HepG2 (cell line): ENCODE data around the gene HSPA1L. TPM values are rescaled to one million over a fixed set of nuclear protein-coding genes. Genes with fewer than 3 reads are reported as not detected.

ENCODE experiments used
- ATAC-seq: fragments of 200-7000 bp; cut with Tn5 transposase; 3 replicates; pipeline ENCODE4 v1.9.1; 2020; ENCODE audit warnings: mild to moderate bottlenecking, moderate library complexity
- BruUV-seq: library from RNA; stranded (reverse); fragments of 400-500 nt; replicated peaks from 2 replicates; lab custom pipeline; 2021; lab: Mats Ljungman, UMichigan
- CTCF ChIA-PET: fragments of 300-600 bp; formaldehyde crosslinking; extraction: SDS; loops from one replicate; lab custom pipeline; 2021; ENCODE audit warnings: low total read pairs, inconsistent platforms, low intra/inter-chr PET ratio; lab: Yijun Ruan, JAX
- POLR2A ChIA-PET: fragments of 350-600 bp; sonication (Branson Sonifier 250); formaldehyde crosslinking; loops from one replicate; lab custom pipeline; 2020; ENCODE audit warnings: antibody characterized with exemption, inconsistent platforms; lab: Yijun Ruan, JAX
- DNase-seq: peaks from one replicate; pipeline ENCODE4 v3.0.0-alpha.2; 2015; ENCODE audit warnings: low spot score
- FAIRE-seq: peaks from 3 replicates; lab custom pipeline; 2011; peaks lifted over from hg19 to GRCh38; lab: Jason Lieb, UNC
- H2AFZ ChIP-seq: one replicate; pipeline ENCODE4 v1.6.1; 2011; ENCODE audit warnings: low read length, inconsistent platforms
- H3K27ac ChIP-seq: fragments of 300-600 bp; 3 replicates; pipeline ENCODE4 v1.8.0; 2011; ENCODE audit warnings: mixed run types, mild to moderate bottlenecking, mixed read lengths, low read length, inconsistent platforms; ENCODE audit not compliant: insufficient read depth; ENCODE audit errors: extremely low read length
- H3K27me3 ChIP-seq, 2 experiments: fragments of 200-600 bp in 1 of 2; 2 replicates in 1 of 2; 3 replicates in 1 of 2; pipeline versions ENCODE4 v1.6.0 to v1.8.0; 2011; ENCODE audit warnings: low read length in 2 of 2, mild to moderate bottlenecking in 2 of 2, moderate library complexity in 2 of 2, inconsistent platforms in 1 of 2; ENCODE audit not compliant: insufficient read depth in 2 of 2, control insufficient read depth in 1 of 2
- H3K36me3 ChIP-seq, 2 experiments: fragments of 200-600 bp in 1 of 2; replicated peaks in 1 of 2; 2 replicates in 1 of 2; 3 replicates in 1 of 2; pipeline versions ENCODE4 v1.5.1 to v1.8.0; 2011; ENCODE audit warnings: low read length in 2 of 2, inconsistent platforms in 1 of 2; ENCODE audit not compliant: insufficient read depth in 2 of 2, control insufficient read depth in 1 of 2
- H3K4me1 ChIP-seq: 2 replicates; pipeline ENCODE4 v1.5.1; 2012; ENCODE audit warnings: low read length, inconsistent platforms; ENCODE audit not compliant: insufficient read depth
- H3K4me2 ChIP-seq: 2 replicates; pipeline ENCODE4 v1.6.0; 2011; ENCODE audit warnings: low read depth, low read length, inconsistent platforms
- H3K4me3 ChIP-seq, 3 experiments: fragments of 200-600 bp in 1 of 3; sonication (generic), shearing (Covaris generic) in 1 of 3; replicated peaks in 1 of 3; 2 replicates each; pipeline ENCODE4 v1.5.1; 2011 to 2016; ENCODE audit warnings: low read length in 3 of 3, inconsistent platforms in 2 of 3, low read depth in 2 of 3, mild to moderate bottlenecking in 2 of 3, control low read depth in 1 of 3, mixed read lengths in 1 of 3; ENCODE audit not compliant: insufficient read depth in 1 of 3
- H3K79me2 ChIP-seq: one replicate; pipeline ENCODE4 v1.6.1; 2011; ENCODE audit warnings: low read length, inconsistent platforms; ENCODE audit not compliant: insufficient read depth
- H3K9ac ChIP-seq: 2 replicates; pipeline ENCODE4 v1.6.0; 2011; ENCODE audit warnings: mild to moderate bottlenecking, low read depth, low read length, inconsistent platforms; ENCODE audit not compliant: insufficient read depth
- H3K9me3 ChIP-seq: 2 replicates; pipeline ENCODE4 v1.5.1; 2012; ENCODE audit warnings: mild to moderate bottlenecking, low read length
- H4K20me1 ChIP-seq: 2 replicates; pipeline ENCODE4 v1.6.0; 2011; ENCODE audit warnings: inconsistent platforms, mild to moderate bottlenecking, low read length, moderate library complexity; ENCODE audit not compliant: insufficient read depth
- BORCS8-MEF2B ChIP-seq: sonication (generic); formaldehyde crosslinking; IDR thresholded peaks from 2 replicates; pipeline ENCODE4 v1.8.0; 2022; ENCODE audit warnings: mild to moderate bottlenecking, missing genetic modification reagents
- ETV6 ChIP-seq: sonication (generic); formaldehyde crosslinking; conservative IDR thresholded peaks from 2 replicates; pipeline ENCODE4 v1.4.0; 2020; ENCODE audit warnings: missing genetic modification reagents
- KMT2A ChIP-seq: sonication (generic); formaldehyde crosslinking; IDR thresholded peaks from 2 replicates; pipeline ENCODE4 v1.4.0; 2020; ENCODE audit warnings: missing genetic modification reagents
- PHB2 ChIP-seq: fragments of 450-650 bp; IDR thresholded peaks from 2 replicates; pipeline ENCODE4 v1.6.1; 2018; ENCODE audit not compliant: partially characterized antibody
- ZKSCAN1 ChIP-seq: fragments of 150-350 bp; IDR thresholded peaks from 2 replicates; pipeline ENCODE4 v1.6.1; 2014; ENCODE audit warnings: low read length
- ZNF205 ChIP-seq: IDR thresholded peaks from 2 replicates; pipeline ENCODE4 v1.6.1; 2018; ENCODE audit warnings: missing biosample characterization, missing genetic modification reagents
- ZNF318 ChIP-seq: sonication (generic); formaldehyde crosslinking; IDR thresholded peaks from 2 replicates; pipeline ENCODE4 v1.4.0; 2020; ENCODE audit warnings: mild to moderate bottlenecking, missing genetic modification reagents
- ZNF891 ChIP-seq: sonication (generic); formaldehyde crosslinking; IDR thresholded peaks from 2 replicates; pipeline ENCODE4 v1.5.0; 2020; ENCODE audit warnings: mild to moderate bottlenecking, missing genetic modification reagents
- WGBS: methylation state at CpG from one replicate; pipeline ENCODE4 v1.1.6; 2017; ENCODE audit warnings: low lambda C conversion rate; 5-methylcytosine and 5-hydroxymethylcytosine counted together
- in situ Hi-C: cut with HindIII; loops from 2 replicates; pipeline ENCODE4 v1.10.0; 2017; ENCODE audit warnings: low pct_unique_long_range_greater_than_20kb; ENCODE audit not compliant: extremely low pct_ligation_motif_present
- intact Hi-C: fragments of 100-400 bp; cut with micrococcal nuclease; formaldehyde crosslinking; loops from one replicate; pipeline ENCODE4 v1.10.0; 2022; ENCODE audit not compliant: unreplicated experiment
- polyA plus RNA-seq, 8 experiments: library from polyadenylated mRNA; depleted of rRNA in 3 of 8; stranded (reverse) in 7 of 8; unstranded in 1 of 8; fragments of >200 nt; fragmentation: Illumina TruSeq in 4 of 8; extraction: Trizol in 4 of 8; gene quantifications; 2 replicates each; pipeline versions ENCODE4 v1.2.1 to v1.2.3, GENCODE V29; 2011 to 2016; ENCODE audit warnings: low read depth in 4 of 8, missing spikeins in 1 of 8, mixed read lengths in 1 of 8; ENCODE audit not compliant: insufficient read depth in 1 of 8
- total RNA-seq, 5 experiments: library from RNA; depleted of rRNA; stranded (reverse); fragments of >200 nt; fragmentation: Illumina TruSeq; extraction: Trizol; gene quantifications; 2 replicates each; pipeline ENCODE4 v1.2.3, GENCODE V29; 2016; ENCODE audit warnings: low read depth in 1 of 5

Gene HSPA1L
- total and polyA plus RNA-seq, 2 of the 13 experiments (the other 11 are each of a cell fraction or from before 2014, with no cell fraction given), result 0.55 to 1.0 TPM

- ATAC-seq, result no peak
- 93% methylated on average over 18 of the region's 18 CpGs for WGBS
- BruUV-seq, result no TSS peak
Observed at GRCh38 chr6:31768363-31769257, 46.5 kb downstream of the HSPA1L start.

GRCh38 chr6:31767096-31767645, 47.9 kb downstream of the HSPA1L start:
- Histone ChIP-seq H3K27ac (no peak overlapping the region), H3K4me1 (peaks cover 49% of the 10 kb centered on the region), H3K9ac (no peak overlapping the region), H4K20me1 (no peaks in the 10 kb centered on the region), H3K79me2 (no peaks in the 10 kb centered on the region), H2AFZ (no peak overlapping the region), H3K27me3 (no peaks in the 10 kb centered on the region), H3K4me3 (no peak overlapping the region), H3K4me2 (no peak overlapping the region), H3K36me3 (no peaks in the 10 kb centered on the region), H3K9me3 (no peaks in the 10 kb centered on the region)
- no peak for DNase-seq
- in situ Hi-C loops (loop anchor here (5.0 kb wide), 2 partner anchors 35 to 85 kb away; partner anchors contain the start of gene LY6G5C), intact Hi-C loops (no loop called here)
- no peak for ATAC-seq
- FAIRE-seq, result no peak
- CTCF ChIA-PET, result no interaction called here
- POLR2A ChIA-PET, result interaction anchor here (0.7 to 2.3 kb wide), 13 partner anchors 10 to 116 kb away, joined by 3 to 172 read pairs (median 10); partner anchors contain the start of genes BAG6, CLIC1, DDAH2 and HSPA1A
- no TSS peak for BruUV-seq
- WGBS, result 72% methylated on average over 6 of the region's 6 CpGs
- TF ChIP-seq PHB2 (no peak), ZNF205 (no peak), BORCS8-MEF2B (no peak), ZKSCAN1 (no peak), ETV6 (CRISPR knock-in tag) (no peak), ZNF318 (CRISPR knock-in tag) (no peak)

More at GRCh38 chr6:31768363-31769257, 46.5 kb downstream of the HSPA1L start:
- CTCF ChIA-PET, result interaction anchor here (3.5 to 3.8 kb wide), 2 partner anchors 39 to 87 kb away, joined by 30 to 74 read pairs; partner anchors contain the start of genes DDAH2 and LY6G5C
- no peak for FAIRE-seq
- Histone ChIP-seq H3K4me2 (no peak overlapping the region), H2AFZ (no peak overlapping the region), H4K20me1 (no peaks in the 10 kb centered on the region), H3K27ac (no peak overlapping the region), H3K9ac (no peak overlapping the region), H3K79me2 (no peaks in the 10 kb centered on the region), H3K4me3 (no peak overlapping the region), H3K36me3 (no peaks in the 10 kb centered on the region), H3K9me3 (no peaks in the 10 kb centered on the region), H3K27me3 (no peaks in the 10 kb centered on the region), H3K4me1 (peaks cover 49% of the 10 kb centered on the region)
- no peak for TF ChIP-seq KMT2A (CRISPR knock-in tag)
- TF ChIP-seq ZNF891 (CRISPR knock-in tag), result 0 out of 2 replicates have a peak, but pooled peaks have one; percentile 10
- DNase-seq, result no peak
- POLR2A ChIA-PET, result interaction anchor here (0.8 to 9.0 kb wide), 8 partner anchors 10 to 103 kb away, joined by 4 to 279 read pairs (median 8); partner anchors contain the start of genes ABHD16A, CLIC1, CSNK2B and DDAH2
- intact Hi-C loops (loop anchor here (1.0 kb wide), 2 partner anchors 39 to 88 kb away; partner anchors contain the start of gene DDAH2), in situ Hi-C loops (loop anchor here (5.0 kb wide), 2 partner anchors 36 to 86 kb away; partner anchors contain the start of gene LY6G5C)
